ENCODE results near the gene HPS1.

Gene HPS1

DNA sequence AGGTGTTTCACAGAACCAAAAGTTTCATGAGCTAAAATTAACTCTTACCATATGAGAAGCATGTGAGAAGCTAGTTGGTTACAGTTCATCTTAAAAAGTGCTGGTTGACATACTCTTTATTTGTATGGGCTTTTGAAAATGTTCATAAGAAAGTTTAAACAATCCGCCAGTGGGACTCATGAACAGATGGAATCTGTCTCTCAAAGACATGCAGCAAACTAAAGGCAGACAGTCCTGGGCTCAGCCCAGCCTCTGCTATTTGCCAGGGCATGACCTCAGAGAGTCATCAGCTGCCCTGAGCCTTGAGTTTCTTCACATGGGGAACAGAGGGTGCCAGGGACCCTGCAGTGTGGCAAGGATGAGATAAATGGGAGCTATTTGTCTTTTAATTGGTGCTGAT, 35.0 kb downstream of the HPS1 start:
- DNase-seq (ENCODE audit: low read depth, low spot score), result no peak

DNA sequence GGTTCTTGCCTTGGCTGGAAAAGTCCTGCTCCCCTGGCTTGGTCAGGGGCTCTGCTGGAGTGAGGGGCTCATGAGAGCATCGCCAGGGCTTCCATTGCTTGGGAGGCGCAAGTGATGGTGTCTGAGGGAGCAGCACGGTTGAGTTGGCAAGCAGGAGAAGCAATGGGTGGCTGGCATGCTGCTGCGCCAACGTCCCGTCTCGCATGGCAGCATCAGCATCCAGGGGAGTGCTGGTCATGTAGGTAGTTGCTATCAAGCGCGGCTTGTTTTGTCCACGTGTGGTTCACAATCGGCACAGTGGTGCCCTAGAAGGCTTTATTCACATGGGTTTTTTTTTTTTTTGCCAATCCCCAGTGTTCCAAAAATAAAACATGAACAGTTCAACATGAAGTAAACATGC, 35.6 kb downstream of the HPS1 start:
- DNase-seq (ENCODE audit: low read depth, low spot score), result no peak

DNA sequence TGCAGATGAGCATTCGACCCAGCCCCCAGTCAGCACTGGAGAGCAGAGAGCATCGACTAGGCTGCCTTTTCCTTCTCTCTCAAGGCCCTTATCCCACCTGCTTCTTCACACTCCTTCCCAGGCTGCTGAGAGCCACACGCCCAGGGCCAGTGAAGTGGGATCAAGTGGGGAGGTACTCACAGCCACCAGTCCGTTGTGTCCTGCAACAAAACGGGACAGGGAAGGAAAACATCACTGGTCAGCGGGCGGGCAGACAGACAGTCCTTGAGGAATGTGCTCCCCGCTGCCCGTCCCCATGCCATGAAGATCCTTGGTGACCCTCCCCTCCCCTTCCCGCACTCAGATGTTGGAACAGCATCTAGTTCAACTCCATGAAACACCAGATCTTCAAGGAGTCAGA, 36.0 kb downstream of the HPS1 start:
- DNase-seq (ENCODE audit: low read depth, low spot score), result no peak

DNA sequence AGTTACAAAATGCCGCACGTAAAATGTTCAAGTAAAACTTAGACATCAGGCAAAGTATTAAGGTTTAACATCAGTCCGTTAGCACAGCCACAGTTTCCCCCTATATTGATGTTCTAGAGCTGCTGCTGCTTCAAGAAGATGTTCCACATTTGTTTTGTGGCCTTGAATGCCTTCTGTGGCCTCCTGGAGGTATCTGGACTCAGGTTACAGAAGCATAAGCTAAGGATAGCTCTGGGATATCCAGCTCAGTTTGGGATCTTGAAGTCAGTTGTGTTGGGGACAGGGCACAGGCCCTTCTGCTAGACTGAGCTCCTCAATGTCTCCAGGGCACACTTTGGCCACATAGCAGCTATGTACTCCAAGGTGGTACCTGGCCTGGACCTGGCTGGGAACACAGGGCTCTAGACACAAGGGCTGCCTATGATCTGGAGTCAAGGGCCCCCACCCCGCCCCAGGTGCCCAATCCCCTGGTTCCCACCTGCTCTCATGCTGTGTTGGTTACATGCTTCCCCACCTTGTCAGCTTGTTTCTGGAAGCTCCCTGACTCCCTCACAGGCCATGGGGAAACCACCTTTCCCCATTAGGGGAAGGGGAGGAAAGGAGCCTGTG, 36.5 kb downstream of the HPS1 start:
- DNase-seq (ENCODE audit: low read depth, low spot score), result no peak

DNA sequence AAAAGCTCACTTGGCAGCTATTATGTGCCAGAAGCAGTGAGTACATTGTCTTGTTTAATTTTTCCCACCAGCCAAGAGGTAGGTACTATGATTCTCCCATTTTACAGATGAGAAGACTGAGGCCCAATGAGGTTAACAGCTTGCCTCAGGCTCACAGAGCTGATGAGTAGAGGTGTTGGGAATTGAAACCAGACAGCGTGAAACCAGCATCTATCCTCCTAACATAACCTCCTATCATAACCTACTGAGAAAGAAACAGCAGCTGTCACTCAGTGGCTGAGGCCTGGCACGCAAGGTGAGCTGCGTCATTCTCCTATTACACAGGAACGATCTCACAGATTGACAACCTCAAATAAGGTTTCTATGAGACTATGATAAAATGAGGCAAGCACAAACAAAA, 37.9 kb downstream of the HPS1 start:
- no peak for DNase-seq (ENCODE audit: low read depth, low spot score)

DNA sequence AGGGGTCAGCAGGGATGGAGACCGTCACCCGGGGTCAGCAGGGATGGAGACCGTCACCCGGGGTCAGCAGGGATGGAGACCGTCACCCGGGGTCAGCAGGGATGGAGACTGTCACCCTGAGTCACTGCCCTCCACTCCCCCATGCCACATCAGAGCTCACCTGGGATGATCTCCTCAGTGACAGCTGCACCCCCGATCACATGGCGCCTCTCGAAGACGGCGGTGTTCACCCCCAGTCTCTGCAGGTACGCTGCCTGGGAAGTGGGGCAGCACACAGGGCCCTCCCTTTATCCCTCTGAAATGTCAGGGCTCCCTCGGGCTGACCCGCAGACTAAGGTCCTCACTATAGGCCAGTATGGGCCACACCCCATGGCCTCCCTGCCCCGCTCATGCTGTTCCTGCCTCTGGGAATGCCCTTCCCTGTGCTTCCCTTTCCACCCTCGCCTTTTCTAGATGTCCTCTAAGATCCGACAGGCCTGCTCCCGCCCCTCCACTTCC, 38.9 kb downstream of the HPS1 start:
- no peak for DNase-seq (ENCODE audit: low read depth, low spot score)

DNA sequence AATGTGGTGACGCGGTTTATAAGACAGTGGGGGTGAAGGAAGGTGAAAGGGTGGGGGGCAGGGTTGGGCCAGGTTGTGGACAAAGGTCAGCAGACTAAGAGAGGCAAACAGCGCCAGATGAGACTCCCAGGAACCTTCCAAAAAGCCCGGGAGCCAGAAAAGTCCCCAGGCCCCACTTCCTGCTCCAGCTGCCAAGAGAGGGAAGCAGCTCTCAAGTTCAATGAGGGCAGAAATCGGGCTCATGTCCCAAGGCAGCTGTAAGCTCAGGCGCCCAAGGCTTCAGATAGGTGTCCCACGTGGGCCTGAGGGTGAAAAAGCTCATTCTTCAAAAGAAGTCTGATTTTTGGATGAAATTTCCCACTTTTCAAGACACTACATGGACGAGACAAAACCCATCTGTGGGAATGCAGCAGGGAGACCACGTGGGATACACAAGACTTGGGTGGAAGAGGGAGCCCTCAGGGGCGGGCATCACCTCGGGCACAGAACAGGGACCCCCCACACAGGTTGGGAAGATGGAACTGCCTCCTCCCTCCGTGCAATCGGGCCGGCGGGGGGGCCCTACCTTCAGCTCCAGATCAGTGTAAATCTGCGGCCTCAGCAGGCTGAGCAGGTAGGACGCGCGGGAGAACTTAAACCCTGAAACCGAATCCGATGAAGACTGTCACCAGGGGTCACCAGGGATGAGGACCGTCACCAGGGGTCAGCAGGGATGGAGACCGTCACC, 39.6 kb downstream of the HPS1 start:
- DNase-seq (ENCODE audit: low read depth, low spot score), result no peak

DNA sequence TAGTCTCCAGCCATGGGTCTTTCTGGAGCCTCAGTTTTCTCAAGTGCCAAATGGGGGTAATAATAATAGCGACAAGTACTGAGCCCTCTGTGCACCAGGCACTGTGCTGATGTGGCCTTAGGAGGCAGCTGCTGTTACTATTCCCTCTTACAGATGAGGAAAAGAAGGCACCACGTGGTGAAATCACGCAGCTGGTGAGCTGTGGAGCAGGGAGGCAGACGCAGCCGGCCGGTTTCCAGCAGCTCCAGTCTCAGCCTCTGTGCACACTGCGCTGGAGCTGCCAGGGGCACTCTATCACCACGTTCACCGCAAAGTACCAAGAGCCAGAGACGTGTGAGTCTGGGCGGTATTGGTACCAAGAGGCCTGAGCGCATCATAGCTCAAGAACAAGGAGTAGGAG, 41.3 kb downstream of the HPS1 start:
- DNase-seq (ENCODE audit: low read depth, low spot score), result no peak

DNA sequence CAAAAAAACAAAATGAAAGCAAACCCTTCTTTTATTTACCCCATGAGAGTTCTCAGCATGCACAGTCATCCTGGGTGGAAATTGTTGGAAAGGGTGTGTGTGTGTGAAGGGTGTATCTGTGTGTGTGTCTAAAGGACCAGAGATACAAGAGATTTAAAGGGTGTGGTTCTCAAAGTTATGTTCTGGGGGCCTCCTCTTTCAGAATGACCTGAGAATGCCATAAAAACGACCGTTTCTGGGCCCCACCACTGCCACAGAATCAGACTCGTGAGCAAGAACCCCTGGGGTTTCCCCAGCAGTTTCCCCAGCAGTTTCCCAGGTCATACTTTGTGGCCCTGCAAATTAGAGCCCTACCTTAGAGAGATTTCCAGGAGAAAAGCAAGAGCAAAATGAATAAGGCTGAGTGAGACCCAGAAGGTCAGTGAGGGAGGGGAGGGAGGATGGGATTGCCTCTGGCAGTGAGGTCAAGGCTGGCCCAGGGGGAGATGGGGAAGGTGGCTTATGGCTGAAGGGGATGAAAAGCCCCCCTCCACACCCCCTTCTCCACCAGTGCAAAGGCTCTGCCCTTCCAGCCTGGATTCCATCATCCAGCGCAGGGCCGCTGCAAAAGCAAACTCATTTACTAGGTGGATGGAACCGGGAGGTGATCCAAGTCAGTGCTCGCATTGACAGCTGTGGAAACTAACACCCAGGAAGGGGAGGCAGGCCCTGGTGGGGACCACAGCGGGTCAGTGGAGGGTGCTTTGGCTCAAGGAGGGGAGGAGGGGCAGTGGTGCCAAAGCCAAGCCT, 42.0 kb downstream of the HPS1 start:
- no peak for DNase-seq (ENCODE audit: low read depth, low spot score)

DNA sequence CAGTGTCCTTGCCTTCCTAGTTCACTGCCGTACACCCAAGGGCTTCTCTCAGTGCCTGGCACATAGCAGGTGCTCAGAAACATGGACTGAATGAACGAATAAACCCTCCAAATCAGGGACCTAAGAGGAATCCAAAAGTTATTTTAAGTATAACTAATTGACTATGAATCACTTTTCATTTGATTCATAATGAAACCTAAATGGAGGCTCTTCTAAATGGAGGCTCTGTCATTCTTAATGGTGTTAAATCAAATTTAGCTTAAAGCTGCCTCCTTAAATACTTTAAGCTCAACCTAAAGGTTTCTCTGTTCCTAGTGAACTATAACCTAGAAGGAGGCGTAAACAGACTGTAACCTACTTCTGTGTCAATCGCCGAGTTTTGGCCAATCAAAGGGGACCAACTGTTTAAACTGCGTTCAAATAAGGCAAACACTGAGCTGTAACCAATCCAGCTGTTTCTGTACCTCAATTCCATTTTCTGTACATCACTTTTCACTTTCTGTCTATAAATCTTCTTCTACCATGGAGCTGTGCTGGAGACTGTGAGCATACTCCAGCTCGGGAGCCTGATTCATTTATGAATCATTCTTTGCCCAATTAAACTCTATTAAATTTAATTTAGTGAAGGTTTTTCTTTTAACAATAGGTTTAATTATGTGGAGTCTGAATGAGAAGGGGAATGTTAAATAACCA, 42.8 kb downstream of the HPS1 start:
- no peak for DNase-seq (ENCODE audit: low read depth, low spot score)

DNA sequence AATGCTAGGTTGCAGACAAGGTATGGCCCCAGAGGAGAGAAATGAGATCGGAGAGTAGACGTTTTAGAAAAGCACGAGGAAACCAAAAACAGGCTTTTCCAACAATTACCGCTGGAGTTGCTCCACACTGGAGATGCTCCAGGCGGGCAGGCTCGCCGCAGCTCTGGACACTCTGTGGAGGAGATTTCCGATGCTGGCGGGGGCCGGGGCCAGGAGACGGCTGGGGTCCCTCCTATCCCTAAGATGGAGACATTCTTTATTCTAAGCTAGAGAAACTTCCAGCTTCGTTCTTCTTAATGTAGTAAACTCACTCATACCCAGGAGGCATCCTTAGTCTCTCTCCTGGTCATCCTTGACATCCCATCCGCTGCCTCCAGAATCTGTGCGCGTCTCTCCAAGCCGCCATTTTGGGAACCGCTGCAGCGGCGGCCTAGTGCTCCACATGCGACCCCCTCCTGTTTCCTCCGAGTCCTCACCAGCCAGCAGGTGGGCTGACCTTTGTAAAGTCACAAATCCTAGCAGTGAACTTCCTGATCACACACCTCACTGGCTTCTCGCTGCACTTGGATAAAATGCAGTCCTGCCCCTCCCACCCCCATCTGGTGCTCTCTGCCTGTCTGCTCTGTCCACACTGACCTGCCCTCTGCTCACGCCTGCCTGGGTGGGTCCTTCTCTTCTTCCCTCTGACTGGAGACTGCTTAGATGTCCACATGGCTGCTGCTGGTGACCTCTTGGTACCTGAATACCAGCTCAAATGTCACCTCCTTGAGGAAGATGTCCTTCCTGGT, 43.6 kb downstream of the HPS1 start:
- no peak for DNase-seq (ENCODE audit: low read depth, low spot score)

DNA sequence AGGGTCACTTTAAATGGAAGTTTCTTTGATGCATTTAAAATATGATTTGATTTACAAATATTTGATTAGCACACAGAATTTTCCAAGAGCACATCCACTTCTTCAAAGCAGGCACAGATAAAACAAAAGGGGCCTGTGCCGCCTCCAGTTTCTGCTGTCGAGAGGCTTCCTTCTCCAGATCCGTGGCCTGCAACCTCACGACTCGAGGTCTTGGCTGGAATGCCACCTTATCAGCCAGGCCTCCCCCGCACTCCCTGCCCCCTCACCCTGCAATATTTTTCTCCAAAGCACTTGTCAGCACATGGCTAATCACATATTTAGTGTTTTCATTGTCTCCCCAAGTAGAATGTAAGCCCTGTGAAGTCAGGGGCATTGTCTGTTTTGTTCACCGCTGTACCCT, 44.3 kb downstream of the HPS1 start:
- DNase-seq (ENCODE audit: low read depth, low spot score), result no peak

DNA sequence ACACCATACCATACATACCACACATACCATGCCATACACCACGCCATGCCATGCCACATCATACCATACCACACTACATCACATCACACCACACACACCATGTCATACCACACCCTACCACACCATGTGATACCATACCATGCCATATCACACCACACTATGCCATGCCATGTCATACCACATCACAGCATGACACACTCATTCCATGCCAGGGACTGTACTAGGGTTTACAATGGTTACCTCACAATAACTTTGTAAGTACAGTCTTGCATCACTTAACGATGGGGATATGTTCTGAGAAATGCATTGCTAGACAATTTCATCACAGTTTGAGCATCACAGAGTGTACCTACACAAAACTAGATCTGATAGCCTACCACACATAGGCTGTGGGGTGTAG, 46.3 kb downstream of the HPS1 start:
- no peak for DNase-seq (ENCODE audit: low read depth, low spot score)

DNA sequence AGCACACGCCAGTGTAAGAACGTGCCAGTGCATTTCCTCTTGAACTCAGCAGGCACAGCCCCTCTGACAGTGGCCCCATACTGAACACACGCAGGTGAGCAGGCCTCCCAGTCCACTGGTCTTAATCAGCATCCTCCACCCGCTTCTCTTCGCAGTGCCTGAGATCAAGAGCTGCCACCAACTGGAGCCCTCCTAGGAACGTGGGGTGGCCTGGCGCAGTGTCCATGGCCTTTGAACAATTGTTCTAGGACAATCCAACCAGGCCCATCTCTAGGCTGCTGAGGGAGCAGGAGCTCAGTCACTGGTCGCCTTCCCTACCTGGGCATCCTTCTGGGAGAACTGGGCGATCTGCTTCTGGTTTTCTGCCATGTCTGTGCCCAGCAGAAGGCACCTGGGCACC, 47.0 kb downstream of the HPS1 start:
- no peak for DNase-seq (ENCODE audit: low read depth, low spot score)

DNA sequence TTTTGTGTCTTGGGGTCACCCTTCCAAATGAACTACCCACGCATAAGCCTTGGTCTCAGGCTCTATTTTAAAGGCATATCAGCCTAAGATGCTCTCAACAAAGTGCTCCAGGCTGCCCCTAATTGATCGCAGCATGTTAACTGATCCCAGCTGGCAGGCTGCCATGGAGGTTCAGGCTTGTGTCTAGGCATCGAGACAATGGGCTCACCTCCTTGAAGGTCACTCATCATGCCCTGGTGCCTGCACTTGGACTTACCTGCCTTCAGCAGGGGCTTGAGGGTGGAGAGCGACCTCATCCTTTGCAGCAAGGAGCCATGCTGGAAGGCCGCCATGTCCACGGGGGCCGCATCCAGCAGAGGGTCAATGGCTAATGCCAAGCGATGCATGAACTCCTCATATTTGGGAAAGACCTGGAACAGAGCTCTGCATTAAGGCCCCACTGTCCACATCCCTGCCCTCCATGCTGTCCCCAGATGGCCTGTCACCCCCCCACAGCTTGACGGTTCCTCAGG, 49.6 kb downstream of the HPS1 start:
- no peak for DNase-seq (ENCODE audit: low read depth, low spot score)

DNA sequence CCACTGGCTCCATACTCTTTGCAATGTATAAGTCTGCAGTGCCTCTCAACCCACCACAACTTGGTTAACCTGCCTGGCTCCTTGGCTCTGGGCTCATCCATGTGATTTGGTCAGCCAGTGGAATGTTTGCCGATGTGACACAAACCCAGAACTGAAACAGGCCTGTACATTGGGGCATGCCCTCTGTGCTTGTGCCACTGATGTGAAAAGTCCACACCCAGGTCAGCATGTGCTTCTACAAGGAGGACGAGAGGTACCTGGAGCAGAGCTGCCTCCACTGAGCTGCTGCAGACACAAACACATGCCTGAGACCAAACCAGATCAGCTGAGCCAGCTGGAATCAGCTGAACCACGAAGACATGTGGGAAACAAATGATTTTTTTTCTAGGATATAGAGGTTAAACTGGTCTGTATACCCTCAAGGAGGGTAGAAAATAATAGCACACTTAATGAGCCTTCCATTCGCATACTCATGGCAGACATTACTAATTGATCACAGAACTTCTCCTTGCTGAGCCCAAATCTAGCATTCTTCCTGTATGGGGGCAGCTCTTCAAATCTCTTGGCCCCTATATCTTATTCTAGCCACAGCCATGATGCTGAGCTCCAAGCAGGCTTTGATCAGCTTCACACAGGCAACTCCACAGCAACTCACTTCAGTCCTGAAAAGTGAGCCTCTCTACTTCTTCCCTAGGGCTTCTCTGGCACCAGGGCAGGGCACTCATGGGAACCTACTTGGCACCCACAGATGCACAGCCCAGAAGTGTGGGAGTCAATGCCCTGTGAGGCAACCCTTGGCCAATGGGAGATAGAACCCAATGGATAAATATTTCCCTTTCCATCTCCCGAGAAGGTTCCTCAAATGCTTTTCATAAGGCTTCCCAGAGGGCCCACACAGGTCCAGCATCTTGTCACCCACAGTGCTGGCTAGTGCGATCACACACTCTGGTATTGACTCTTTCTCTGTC, 50.4 kb downstream of the HPS1 start:
- DNase-seq (ENCODE audit: low read depth, low spot score), result no peak

DNA sequence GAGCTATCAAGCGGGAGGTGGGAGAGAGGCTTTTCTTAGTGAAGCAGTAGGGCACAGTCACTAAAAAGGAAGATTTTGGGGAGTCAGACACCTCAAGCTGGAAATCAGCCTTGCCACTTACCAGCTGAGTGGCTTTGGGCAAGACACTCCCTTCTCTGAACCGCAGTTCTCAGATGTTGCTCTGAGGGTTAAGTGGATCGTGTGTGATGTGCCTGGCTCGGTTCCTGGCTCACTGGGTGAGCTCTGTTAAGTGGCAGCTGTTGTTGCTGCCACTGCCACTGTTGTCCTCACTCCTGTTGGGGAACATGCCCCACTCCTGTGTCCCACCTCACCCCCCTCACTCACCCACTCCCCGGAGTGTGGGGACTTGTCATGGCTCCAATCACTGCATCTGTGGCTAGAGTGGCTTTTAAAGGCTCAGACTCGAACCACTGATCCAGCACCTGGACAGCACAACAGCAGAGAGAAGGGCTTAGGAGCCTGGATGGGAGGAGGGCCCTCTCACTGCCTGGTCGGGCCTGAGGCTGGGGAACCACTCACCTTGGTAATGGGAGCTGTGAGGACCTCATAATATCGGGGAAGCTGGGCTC, 51.8 kb downstream of the HPS1 start:
- no peak for DNase-seq (ENCODE audit: low read depth, low spot score)

DNA sequence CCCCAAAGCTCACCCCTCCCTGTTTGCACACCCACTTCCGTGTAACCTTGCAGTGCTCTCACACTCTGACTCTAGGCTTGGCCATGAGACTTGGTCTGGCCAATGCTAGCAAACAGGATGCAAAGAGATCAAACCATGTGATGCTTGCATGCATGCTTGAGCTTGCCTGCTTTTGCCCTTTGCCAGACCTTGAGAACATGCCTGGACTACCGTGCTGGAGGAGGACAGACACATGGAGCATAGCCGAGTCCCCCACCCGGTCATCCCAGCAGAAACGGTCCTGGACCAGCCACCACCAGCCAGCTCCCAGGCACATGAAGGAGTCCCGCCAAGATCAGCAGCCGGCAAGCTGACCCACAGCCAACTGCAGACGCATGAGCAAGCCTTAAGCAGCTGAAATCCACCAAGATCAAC, 55.1 kb downstream of the HPS1 start:
- DNase-seq (ENCODE audit: low read depth, low spot score), result no peak

DNA sequence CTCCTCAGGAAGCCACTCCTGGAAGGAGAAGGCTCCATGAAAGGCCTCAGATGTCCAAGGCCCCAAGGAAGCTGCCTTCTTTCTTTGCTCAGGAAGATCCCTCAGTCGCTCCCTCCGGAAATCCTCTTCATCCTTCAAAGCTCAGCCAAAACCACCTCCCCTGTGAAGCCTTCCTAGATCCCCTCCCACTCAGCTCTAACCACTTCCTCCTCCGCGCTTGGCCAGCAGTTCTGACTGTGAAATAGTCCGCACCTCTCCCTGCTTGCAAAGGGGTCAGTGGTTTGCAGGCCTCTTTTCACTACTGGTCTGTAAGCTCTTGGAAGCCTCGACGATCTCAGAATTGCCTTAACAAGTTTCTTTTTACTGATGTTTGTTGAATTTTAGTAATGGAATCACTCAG, 55.7 kb downstream of the HPS1 start:
- no peak for DNase-seq (ENCODE audit: low read depth, low spot score)

DNA sequence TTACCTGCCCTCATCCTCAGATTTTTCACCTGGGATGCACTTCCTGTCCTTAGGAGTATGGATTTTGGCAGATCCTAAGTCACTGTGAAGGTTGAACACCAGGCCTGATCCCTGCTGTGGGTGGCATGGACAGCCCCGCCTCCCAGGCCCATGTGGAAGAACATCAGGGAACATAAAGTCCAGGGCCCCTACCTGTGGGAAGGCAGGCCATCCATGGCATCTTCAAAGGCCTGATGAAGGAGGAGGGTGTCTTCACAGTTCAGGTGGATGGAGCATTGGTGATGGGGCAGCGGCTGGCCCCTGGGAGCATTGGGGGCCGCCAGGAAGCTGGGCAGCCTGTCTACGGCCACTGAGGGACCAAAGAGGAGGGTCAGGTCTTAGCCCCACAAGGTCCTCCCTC, 56.3 kb downstream of the HPS1 start:
- no peak for DNase-seq (ENCODE audit: low read depth, low spot score)
